ENCODE measurements around the gene SLC15A1.

GRCh38 chr13:98738213-98738612 is 14.3 kb downstream of the SLC15A1 start:
- TF ChIP-seq CTCF (tag by site-specific recombination; IDR thresholded peaks at IDR 0.05) (no peak), ZNF23 (tag by site-specific recombination; IDR thresholded peaks at IDR 0.05; ENCODE audit: borderline replicate concordance) (no peak), ZNF560 (tag by site-specific recombination; IDR thresholded peaks at IDR 0.05; ENCODE audit: borderline replicate concordance) (no peak), ZNF660 (tag by site-specific recombination; IDR thresholded peaks at IDR 0.05) (no peak)

Data from HEK293 (cell line).